ENCODE measurements around the gene R3HDM2.

DNA sequence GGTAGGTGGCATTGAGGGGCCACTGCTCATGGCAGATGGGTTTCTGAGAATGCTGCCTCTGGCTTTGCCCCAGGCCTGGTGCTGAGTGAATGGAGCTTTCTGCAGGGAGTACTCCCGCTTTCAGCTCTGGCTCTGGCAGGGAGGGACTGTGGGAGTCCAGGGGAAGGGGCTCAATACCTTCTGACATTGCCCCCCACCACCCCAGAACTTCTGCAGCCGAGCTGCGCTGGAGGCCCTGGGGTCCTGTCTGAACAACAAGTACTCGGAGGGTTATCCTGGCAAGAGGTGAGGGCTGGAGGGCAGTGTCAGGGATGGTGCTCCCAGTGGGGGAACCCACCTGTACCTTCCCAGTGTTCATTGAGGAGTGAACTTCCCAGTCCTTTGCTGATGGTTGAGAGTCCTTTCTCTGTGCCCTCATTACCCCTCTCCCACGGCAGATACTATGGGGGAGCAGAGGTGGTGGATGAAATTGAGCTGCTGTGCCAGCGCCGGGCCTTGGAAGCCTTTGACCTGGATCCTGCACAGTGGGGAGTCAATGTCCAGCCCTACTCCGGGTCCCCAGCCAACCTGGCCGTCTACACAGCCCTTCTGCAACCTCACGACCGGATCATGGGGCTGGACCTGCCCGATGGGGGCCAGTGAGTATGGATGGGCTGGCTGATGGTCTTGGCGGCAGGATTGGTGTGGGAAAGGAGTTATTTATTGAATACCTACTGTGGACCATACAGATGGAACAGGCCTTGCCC lies 199.4 kb downstream of the R3HDM2 start:
- TF ChIP-seq EP300 (IDR thresholded peaks at IDR 0.05) = no peak
- TF ChIP-seq, protein P1, sequence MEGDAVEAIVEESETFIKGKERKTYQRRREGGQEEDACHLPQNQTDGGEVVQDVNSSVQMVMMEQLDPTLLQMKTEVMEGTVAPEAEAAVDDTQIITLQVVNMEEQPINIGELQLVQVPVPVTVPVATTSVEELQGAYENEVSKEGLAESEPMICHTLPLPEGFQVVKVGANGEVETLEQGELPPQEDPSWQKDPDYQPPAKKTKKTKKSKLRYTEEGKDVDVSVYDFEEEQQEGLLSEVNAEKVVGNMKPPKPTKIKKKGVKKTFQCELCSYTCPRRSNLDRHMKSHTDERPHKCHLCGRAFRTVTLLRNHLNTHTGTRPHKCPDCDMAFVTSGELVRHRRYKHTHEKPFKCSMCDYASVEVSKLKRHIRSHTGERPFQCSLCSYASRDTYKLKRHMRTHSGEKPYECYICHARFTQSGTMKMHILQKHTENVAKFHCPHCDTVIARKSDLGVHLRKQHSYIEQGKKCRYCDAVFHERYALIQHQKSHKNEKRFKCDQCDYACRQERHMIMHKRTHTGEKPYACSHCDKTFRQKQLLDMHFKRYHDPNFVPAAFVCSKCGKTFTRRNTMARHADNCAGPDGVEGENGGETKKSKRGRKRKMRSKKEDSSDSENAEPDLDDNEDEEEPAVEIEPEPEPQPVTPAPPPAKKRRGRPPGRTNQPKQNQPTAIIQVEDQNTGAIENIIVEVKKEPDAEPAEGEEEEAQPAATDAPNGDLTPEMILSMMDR (IDR thresholded peaks at IDR 0.05) = no peak
- TF ChIP-seq POLR2A (IDR thresholded peaks at IDR 0.05) = no peak
